Uterus (tissue), 4 donors: ENCODE measurements around the gene TRIM7. TPM values are rescaled to one million over a fixed set of nuclear protein-coding genes. Genes with fewer than 3 reads are reported as not detected.
"Not testable (repeated sequence)": the region's sequence is repeated elsewhere in the genome, so short reads cannot be mapped to it uniquely, and the experiment has no call there.

Experiments
- DNase-seq, 2 donors: peaks; one replicate each; pipeline ENCODE4 v3.0.0-alpha.2; 2019 to 2020
- H3K27ac ChIP-seq, 2 donors: fragments of 200-600 bp; sonication (generic); 1 replicate in 1 of 2; 2 replicates in 1 of 2; pipeline ENCODE4 v1.5.1; 2016 to 2018
- H3K27me3 ChIP-seq, 2 donors: fragments of 200-600 bp; sonication (generic); one replicate each; pipeline ENCODE4 v1.5.1; 2018 to 2019; ENCODE audit warnings: control low read depth in 1 of 2
- H3K36me3 ChIP-seq, 2 donors: fragments of 200-600 bp; sonication (generic); one replicate each; pipeline ENCODE4 v1.5.1; 2019; ENCODE audit warnings: control low read depth in 1 of 2
- H3K4me1 ChIP-seq, 2 donors: fragments of 200-600 bp; sonication (generic); one replicate each; pipeline ENCODE4 v1.5.1; 2018 to 2019; ENCODE audit warnings: control low read depth in 1 of 2
- H3K4me3 ChIP-seq, 2 donors: fragments of 200-600 bp; sonication (generic); 1 replicate in 1 of 2; 2 replicates in 1 of 2; pipeline ENCODE4 v1.5.1; 2018 to 2019; ENCODE audit warnings: mild to moderate bottlenecking in 1 of 2
- H3K9me3 ChIP-seq, 2 donors: fragments of 200-600 bp; sonication (generic); one replicate each; pipeline ENCODE4 v1.5.1; 2019; ENCODE audit warnings: control low read depth in 1 of 2
- CTCF ChIP-seq, 4 experiments: fragments of 200-600 bp in 2 of 4; fragments of 450-650 bp in 2 of 4; sonication (generic) in 2 of 4; IDR thresholded peaks; one replicate each; pipeline ENCODE4 v1.5.1; 2016 to 2019; ENCODE audit warnings: antibody characterized with exemption in 4 of 4, mild to moderate bottlenecking in 2 of 4, moderate library complexity in 1 of 4
- POLR2A ChIP-seq, 2 donors: fragments of 450-650 bp; IDR thresholded peaks; one replicate each; pipeline ENCODE4 v1.6.1; 2016; ENCODE audit warnings: antibody characterized with exemption in 2 of 2, mild to moderate bottlenecking in 1 of 2, moderate library complexity in 1 of 2
- intact Hi-C: fragments of 100-400 bp; cut with DNase I; formaldehyde crosslinking; loops from one replicate; pipeline ENCODE4 v1.15.1; 2023; ENCODE audit warnings: low total_unique reads
- total RNA-seq, 4 donors: library from RNA; depleted of rRNA in 3 of 4; stranded (reverse); fragments of >200 nt in 3 of 4; gene quantifications; one replicate each; pipeline versions ENCODE4 v1.1.0 to v1.2.4, GENCODE V29; 2014 to 2023
- donor health status: DM: yes; HTN: yes; CAD: no.

The TRIM7 gene
- total RNA-seq, 4 donors from 2014 or later = 1.2 to 7.7 (median 1.6) TPM

GRCh38 chr5:181152406-181152805 lies 52.6 kb downstream of the TRIM7 start:
- Histone ChIP-seq H3K4me3 (no peak overlapping the region), H3K27ac (no peak overlapping the region), H3K9me3 (no peaks in the 10 kb centered on the region), H3K27me3 (peaks cover 0 to 2% of the 10 kb centered on the region in 2 donors), H3K36me3 (no peaks in the 10 kb centered on the region), H3K4me1 (no peaks in the 10 kb centered on the region)
- intact Hi-C loops = no loop called here
- no peak for TF ChIP-seq POLR2A (IDR thresholded peaks at IDR 0.05)
- TF ChIP-seq CTCF (IDR thresholded peaks at IDR 0.05) = no peak
- no peak for DNase-seq

DNA sequence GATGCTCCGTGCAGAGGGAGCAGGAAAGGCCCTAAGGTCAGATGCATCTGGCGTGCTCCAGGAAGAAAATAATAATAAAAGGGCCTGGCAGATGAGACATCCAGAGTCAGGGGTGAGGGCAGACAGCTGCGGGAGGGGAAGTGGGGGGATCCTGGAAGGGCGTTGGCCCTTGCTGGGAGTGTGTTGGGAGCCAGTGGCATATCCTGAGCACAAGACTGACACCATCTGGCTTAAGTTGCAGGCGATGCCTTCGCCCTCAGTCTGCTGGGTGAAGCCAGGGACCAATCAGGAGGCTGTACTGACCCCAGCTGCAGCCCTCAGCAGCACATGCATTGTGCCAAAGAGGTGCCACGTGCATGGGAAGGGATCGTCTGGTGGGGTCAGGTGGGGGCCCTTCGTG lies 53.9 kb downstream of the TRIM7 start:
- no peak overlapping the region for H3K4me3 ChIP-seq
- intact Hi-C loops = no loop called here

GRCh38 chr5:181149806-181150733 lies 54.9 kb downstream of the TRIM7 start:
- Histone ChIP-seq H3K36me3 (no peaks in the 10 kb centered on the region), H3K9me3 (no peaks in the 10 kb centered on the region), H3K27me3 (peaks cover 0 to 2% of the 10 kb centered on the region in 2 donors), H3K4me1 (no peaks in the 10 kb centered on the region), H3K27ac (no peak overlapping the region), H3K4me3 (no peak overlapping the region)
- no peak for TF ChIP-seq CTCF (IDR thresholded peaks at IDR 0.05)
- TF ChIP-seq POLR2A (IDR thresholded peaks at IDR 0.05) = no peak
- intact Hi-C loops = no loop called here
- no peak for DNase-seq

More for the DNA sequence above, 53.9 kb downstream of the TRIM7 start:
- Histone ChIP-seq H3K9me3 (no peaks in the 10 kb centered on the region), H3K27me3 (peaks cover 0 to 2% of the 10 kb centered on the region in 2 donors), H3K27ac (no peak overlapping the region), H3K4me1 (no peaks in the 10 kb centered on the region), H3K36me3 (no peaks in the 10 kb centered on the region)
- no peak for DNase-seq
- TF ChIP-seq CTCF (IDR thresholded peaks at IDR 0.05) = no peak
- TF ChIP-seq POLR2A (IDR thresholded peaks at IDR 0.05) = no peak

GRCh38 chr5:181149355-181149754 lies 55.6 kb downstream of the TRIM7 start:
- no peak overlapping the region for H3K4me3 ChIP-seq
- no peak for DNase-seq
- H3K36me3 ChIP-seq = no peaks in the 10 kb centered on the region
- no peaks in the 10 kb centered on the region for H3K9me3 ChIP-seq
- peaks cover 0 to 2% of the 10 kb centered on the region in 2 donors for H3K27me3 ChIP-seq
- H3K27ac ChIP-seq = no peak overlapping the region
- intact Hi-C loops = no loop called here
- no peaks in the 10 kb centered on the region for H3K4me1 ChIP-seq
- TF ChIP-seq CTCF (IDR thresholded peaks at IDR 0.05) = no peak
- no peak for TF ChIP-seq POLR2A (IDR thresholded peaks at IDR 0.05)

- not testable (repeated sequence) for H3K27me3 ChIP-seq
Measured at GRCh38 chr5:181146927-181147636, 57.9 kb downstream of the TRIM7 start, which contains the start of gene OR2V2. Gene OR2V2, plus strand, starts transcription at chr5:181147586. Its CDS starts 7,357 bp downstream, at chr5:181154943.

More at GRCh38 chr5:181146927-181147636, 57.9 kb downstream of the TRIM7 start, which contains the start of gene OR2V2:
- intact Hi-C loops, H3K27ac ChIP-seq, DNase-seq, H3K9me3 ChIP-seq, H3K36me3 ChIP-seq, H3K4me3 ChIP-seq, H3K4me1 ChIP-seq: not testable (repeated sequence)
